HG03175 (cell line): ENCODE measurements around the gene BRD8.
A peak's percentile ranks its signal among the peaks of the same experiment; 100 is the strongest.

Experiments
- ATAC-seq: cut with Tn5 transposase; IDR thresholded peaks from one replicate; pipeline ENCODE4 v1.9.1; 2021; ENCODE audit warnings: mild to moderate bottlenecking, moderate library complexity; ENCODE audit not compliant: unreplicated experiment

BRD8 gene

DNA sequence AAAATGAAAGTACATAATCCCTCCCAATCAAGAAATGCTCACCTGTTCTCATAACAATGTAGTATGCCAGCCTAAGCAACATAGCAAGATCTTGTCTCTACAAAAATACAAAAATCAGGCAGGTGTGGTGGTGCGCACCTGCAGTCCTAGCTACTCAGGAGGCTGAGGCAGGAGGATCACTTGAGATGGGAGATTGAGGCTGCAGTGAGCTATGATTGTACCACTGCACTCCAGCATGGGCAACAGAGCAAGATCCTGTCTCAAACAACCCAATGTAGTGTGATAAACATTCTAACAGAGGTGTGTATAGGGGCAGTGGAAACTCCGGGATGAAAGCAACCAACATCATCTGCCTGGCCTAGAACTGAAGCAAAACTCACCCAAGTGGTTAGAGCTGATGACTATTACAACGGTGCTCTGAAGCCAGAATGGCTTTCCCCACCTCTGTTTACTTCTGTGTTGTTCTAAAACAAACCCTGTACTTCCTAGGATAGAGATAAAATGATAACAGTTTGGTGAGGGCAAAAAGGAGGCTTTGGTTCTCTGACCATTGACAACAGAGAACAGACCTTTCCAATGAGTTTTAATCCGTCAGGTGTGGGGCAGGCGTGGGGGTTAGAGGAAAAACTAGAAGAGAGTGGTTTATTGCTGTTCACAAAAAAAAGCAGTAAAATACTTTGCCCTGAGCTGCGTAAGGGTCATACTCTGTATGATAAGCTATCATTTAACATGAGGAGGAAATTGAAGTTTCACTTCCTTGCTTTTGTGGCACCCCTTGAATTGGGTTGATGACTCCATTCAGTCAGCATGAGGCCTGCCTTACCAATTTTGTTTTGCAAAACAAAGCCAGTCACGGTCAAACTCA, 75.7 kb downstream of the BRD8 start:
- ATAC-seq: peak; percentile 47

DNA sequence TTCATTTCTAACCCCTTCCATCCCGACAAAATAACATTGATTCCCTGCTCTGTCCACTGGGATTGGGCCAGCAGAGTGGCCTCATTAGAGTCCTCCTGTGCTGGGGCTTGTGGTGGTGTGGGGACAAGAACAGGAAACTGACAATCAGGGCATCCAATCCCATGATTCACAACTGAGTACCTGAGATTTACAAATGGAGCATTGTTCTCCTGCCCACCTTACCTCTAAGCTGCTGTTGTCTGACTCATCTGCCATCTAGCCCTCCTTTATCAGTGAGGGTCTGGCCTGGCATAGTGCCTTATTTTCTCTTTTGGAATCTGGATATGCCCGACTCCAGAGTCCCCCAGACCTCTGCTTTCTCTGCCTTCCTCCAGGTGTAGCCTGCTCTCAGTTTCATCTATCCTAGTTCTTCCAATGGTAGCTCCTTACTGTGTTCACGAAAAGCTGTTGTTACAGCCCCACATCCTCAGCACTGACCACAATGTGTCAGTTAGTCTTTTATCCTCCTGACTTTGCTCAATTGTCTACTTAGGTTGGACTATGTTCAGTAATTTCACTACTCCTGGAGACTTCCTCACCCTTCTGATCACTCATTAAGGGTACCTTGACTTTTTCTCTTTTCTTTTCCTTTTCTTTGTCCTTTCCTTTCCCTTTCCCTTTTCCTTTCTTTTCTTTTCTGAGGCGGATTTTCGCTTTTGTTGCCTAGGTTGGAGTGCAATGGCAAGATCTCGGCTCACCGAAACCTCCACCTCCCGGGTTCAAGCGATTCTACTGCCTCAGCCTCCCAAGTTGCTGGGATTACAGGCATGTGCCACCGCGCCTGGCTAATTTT, 81.2 kb downstream of the BRD8 start:
- ATAC-seq: no peak

DNA sequence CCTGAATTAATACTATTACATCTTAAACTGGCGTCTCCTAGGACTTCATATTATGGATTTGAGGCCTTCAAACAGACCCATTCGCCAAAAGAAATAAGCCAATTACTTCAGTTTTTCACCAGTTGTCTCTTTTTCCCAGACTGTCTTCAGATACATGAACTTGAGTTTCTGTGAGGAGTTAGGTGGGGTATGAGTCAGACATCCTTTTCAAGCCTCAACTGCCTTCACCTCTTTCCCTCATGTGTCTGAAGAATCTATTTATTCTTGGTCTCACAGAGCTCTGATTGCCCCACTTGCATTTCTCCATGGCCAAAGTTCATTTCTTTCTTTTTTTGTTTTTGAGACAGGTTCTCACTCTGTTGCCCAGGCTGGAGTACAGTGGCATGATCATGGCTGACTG, 82.1 kb downstream of the BRD8 start:
- no peak for ATAC-seq

DNA sequence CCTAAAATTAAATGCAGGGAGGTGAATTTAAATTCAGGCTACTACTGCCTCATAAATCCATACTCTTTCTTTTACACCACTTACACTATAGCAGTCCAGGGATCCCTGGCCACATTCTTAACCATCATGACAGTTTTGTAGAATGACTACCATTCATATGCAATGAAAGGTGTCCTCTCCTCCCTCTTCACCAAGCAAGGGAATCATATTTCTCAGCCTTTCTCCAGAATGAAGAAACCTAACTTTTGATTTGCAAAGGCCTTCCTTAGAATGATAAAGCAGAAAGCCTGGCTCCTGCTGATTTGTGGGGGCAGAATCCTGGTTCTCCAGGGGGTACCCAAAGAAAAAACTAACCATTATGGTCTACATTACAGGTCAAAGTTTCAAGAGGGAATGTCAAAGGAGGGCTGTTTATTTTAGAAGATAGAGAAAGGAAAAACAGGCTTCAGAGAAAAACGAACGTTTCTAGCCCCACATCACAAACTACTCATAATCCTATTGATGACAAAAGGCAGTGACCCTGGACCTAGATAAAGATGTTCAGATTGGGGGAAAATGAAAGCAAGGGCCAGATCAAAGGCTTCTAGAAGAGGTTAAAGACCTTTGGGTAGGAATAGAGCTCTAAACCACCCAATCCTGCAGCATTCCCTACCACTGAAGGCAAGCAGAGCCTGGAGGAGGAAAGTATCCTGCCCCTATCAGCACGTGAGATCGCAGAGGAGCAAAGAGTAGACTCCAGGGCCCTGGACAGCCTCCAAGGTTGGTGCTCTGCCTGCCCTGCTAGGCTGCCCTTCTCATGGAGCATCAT, 83.1 kb downstream of the BRD8 start:
- ATAC-seq: no peak

DNA sequence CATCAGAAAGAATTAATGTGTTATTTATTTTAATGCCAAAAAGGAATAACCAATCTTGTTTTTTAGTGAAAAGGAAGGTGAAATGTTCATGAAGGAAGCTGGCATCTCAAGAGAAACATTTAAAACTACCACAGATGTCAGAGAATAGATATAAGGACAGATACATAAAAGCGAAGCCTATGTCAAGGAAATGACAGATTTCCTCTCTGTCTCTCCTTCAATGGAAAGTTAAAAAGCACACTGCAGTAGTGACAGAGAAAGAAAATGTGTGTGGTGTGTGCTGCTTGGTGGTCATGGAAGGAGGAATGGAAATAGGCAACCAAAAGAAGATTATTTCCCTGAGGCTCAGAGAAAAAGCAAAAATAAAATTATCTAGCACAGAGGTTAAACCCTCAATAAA, 85.4 kb downstream of the BRD8 start:
- no peak for ATAC-seq

DNA sequence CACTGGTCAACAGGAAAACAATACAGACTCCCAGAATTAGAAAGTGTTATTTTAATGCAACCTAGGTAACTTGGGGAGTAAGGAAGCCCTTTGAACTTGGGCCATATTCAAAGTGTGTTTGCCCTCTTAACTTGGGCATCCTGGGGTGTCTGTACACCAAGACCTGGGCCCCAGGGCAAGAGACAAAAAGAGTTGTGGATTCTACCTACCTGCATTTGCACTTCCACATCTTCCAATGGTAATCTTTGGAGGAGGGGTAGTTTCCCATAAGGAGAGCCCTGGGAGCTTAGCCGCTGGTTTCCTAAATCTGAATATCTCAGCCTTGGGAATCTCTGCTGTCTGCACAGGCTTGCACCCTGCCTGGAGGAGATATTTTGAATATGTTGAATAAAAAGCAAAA, 86.1 kb downstream of the BRD8 start:
- ATAC-seq: no peak

DNA sequence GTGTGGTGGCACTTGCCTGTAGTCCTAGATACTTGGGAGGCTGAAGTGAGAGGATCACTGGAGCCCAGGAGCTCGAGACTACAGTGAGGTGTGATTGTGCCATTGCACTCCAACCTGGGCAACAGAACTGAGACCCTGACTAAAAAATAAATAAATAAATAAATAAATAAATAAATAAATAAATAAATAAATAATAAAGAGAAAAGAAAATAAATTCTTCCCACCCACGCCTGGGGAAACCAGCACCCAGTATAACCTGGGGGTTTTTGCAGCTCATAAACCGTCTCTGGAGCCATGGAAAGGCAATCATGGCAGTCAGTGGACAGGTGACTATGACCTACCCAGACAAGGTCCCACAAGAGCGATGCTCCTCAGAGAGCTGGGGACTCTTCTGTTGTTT, 86.7 kb downstream of the BRD8 start:
- no peak for ATAC-seq
